ENCODE results near the gene OR2J2.
"Not testable (repeated sequence)": the region's sequence is repeated elsewhere in the genome, so short reads cannot be mapped to it uniquely, and the experiment has no call there.

GRCh38 chr6:29149444-29149843 is 21.3 kb upstream of the OR2J2 start:
- TF ChIP-seq CTCF, POLR2A (IDR thresholded peaks at IDR 0.05): not testable (repeated sequence)

Measured in testis (tissue), 2 donors.